ENCODE results near the gene SSX2B.
"Not testable (repeated sequence)": the region's sequence is repeated elsewhere in the genome, so short reads cannot be mapped to it uniquely, and the experiment has no call there.

GRCh38 chrX:52707078-52707477 is 44.0 kb upstream of the SSX2B start, which contains the start of gene SSX2:
- TF ChIP-seq POLR2A, CTCF (IDR thresholded peaks at IDR 0.05): not testable (repeated sequence)

Data from right lobe of liver (tissue), 4 donors.